GM21619 (cell line): ENCODE results near the gene KLF13.

Experiments
- ATAC-seq: cut with Tn5 transposase; IDR thresholded peaks from one replicate; pipeline ENCODE4 v1.9.1; 2021; ENCODE audit not compliant: unreplicated experiment

KLF13 gene

DNA sequence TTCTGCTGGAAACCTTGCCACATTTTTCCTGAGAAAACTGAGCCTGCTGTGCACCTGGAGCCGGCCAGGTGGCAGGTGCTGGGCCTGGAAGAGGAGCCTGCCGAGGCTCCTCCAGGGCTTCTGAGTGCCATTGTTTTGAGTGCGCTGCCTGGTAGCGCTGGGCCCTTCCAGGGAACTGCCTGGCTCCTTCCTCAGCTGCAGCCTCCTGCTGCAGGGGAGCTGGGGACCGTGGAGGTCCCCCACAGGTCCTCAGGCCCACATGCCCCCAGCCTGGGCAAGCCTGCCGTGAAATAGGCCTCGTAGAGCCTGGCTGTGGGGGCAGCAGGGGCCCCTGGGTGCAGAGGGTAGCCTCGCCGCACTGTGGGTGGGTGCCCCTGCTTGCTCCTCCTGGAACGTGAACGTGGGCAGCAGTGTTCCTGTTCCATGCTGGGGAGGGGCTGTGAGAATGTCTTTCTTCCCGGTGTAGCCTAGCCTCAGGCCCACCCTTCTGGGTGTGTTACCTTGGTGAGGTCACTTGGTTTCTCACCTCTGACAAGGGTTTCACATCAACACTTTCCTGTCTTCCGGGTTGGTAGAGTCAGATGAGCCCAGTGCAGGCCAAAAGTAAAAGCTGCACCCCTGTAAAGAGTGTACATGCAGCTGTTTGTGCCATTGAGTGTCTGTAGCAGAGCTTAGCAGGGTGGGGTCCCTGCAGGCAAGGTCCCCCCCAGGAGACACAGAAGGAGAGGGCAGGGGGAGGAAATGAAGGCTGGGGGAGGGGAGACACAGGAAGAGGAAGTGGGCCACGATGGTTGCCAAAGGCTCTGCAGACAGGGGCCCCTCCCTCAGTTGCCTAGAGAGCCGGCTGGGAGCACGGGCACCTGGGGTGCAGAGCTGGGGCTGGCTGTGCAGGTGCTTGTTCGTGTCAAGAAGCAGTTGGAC is 34.5 kb downstream of the KLF13 start:
- peak; percentile 59 for ATAC-seq

DNA sequence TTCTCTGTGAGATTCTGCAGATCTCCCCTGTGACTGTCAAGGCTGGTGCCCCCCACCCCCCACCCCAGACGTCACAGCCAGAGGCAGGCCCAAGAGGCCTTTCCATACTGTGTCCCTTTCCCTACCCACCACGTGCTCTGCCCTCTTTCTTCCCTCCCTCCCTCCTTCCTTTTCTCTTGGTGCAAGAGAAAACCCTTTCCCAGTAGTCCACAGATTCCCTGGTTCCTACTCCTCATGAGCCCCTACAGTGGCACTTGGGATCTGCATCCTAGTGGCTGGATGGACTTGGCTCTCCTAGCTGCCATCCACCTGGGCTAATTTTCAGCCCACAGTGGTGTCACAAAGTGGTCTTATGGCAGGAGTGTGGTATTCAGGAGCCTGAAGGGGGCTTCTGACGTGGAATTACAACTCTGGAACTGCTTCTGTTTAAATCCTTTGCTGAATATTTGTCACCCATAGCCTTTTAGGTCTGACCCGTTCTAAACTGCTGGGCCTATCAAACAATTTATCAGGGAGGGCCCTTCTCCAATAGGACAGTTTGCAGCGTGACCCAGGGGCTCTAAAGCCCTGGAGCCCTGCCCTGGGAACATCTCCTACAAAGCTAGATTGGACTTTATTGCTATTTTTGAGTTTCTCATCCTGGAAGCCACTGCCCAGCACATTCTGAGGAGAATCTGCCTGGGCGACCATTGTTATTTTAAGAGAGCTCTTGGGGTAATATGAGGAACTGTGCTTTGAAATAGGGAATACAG is 35.3 kb downstream of the KLF13 start:
- ATAC-seq, result no peak

DNA sequence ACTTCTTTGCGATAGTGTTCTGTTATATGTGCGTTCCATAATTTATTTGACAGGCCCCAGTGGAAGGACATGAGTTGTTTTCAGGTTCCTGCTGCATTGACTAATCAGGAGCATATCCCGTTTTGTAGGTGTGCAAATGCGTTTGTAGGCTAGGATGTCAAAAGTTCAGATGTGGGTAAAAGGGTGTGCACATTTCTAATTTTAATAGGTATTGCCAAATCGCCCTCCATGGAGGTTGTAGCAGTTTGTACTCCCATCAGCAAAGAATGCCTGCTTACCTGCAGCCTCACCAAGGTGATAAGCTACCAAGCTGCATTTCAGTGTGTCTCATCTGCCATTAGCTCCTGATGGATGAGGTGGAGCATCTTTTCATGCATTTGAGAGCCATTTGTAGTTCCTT is 36.3 kb downstream of the KLF13 start:
- no peak for ATAC-seq

DNA sequence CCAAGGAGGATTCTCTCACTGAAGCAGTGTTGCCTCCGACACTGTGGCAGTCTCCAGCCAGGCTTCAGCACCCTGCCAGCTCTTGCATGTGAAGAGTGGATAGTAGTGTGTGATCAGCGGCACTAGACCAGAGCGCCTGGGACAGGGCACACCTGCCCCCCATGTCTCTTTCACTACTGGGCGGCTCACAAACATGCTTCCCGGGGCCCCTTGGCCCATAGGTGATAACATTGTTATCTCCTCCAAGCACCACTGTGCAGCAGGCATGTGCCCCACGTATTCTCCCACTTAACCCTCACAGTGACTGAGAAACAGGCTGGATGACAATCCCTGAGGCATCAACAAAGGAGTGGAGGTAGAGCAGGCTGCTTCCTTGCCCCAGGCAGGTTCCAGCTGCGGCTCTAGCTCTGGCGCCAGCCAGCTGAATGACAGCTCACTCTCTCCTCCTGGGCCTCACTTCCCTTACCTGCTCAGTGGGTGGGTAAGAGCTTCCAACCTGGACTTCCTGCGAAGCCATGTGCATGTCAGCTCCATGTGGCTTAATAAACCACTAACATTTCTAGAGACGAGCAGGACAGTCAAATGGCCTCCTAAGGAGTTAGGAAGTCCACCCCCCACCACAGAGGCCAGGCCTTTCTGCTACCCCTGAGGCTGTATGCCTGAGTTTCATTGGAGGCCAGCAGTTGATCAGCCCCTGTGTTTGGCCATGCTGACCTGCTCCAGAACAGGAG is 37.8 kb downstream of the KLF13 start:
- no peak for ATAC-seq

DNA sequence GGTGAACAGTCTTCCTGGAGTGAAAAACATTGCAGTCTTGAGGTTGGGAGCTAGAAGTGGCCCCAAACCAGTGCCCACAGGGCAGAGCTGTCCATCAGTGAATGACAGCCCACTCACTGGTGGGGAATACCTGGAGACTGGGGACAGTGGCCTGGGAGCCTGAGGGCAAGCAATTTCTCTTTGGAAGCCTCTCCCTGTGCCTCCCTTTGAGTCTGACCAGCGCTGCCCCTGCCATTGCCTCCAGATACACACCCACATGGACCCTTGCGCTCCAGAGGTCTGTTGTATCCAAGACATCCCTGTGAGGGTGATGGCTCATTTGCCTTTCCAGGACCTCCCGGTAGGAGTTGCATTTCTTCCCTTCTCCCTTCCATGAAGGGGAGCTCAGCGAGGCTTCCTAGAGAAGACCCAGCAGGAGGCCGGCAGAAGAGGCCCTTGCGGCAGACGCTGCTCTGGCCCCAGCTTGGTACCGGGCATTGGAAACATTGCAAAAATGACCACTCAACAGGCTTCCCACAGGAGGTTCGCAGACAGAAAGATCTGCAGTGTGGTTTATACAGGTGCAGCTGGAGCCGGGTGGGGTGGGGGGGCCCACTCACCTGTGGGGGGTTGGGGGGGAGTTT is 38.5 kb downstream of the KLF13 start:
- ATAC-seq, result no peak

DNA sequence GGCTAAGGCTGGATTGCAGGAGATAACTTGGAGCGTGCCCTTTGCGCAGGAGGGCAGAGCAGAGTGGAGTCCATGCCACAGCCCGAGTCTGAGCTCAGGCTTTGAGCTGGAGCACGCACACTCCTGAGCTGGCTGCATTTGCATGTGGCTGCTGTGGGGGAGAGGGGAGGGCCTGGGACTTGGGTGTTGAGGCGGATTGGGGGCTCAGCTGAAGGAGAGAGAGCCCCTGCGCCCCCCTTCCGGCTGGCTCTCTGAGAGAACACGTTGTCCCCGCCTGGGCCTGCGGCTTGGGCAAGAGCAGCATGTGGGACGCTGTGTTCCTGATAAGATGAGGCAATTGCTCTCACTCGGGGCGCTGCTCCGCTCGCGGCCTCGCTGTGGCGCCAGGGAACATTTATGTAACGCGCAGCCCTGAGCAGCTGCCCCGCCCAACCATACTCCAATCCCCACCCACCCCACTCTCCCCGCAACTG is 39.1 kb downstream of the KLF13 start:
- peak; percentile 52 for ATAC-seq

DNA sequence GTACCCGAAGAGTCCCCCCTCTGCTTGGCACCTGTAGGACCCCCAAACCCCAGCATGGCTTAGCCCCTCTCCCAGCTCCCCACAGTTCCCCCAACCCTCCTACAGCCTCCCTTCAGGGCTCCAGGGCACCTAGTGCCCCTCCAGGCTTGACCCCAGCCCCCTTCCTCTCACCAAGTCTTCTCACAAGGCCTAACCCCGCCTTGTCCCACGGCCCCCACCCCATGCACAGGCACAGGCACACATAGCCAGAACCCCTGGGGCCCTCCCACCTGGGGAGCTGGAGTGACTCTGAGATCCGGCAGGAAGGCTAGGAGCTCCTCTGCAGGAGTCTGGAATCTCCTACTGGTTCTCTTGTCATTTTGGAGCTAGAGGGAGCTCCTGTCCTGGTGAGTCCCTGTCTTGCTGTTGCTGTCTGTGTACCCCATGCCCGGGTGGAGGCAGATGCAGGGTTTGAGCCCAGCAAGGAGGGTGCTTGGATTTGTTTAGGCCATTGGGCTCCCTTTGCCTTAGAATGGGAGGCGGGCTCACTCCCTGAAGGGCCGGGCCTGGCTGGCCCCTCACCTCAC is 39.6 kb downstream of the KLF13 start:
- no peak for ATAC-seq

DNA sequence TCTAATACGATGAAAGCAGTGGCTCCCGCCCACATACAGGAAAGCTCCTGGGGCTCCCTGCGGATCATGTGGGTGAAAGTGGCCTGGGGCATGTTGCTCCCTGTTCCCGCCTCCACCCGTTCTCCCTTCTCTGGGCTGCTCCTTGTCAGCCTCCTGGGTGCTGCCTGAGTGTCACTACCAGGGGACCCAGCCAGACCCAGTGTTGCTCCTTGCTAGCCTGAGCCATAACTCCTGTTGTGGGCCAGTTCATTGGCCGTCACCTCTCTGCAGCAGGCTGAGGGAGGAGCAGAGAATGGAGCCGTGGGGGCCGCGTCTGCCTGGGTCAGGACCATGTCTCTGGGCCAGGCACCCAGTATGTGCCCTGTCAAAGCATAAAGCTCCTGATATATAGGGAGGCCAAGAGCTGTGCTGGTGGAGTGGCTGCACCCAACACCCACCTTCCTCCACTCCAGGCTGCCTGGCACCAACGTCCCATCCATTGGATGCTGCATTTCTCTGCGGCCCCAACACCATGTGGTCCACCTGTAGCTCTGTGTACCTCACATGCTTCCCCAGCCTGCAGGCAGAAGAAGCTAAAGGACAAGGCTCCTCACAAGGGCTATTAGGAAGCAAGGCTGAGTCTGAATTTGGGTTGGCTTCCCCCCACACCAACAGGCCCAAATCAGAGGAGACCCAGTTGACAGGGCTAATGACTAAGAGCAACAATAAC is 40.5 kb downstream of the KLF13 start:
- ATAC-seq, result no peak

DNA sequence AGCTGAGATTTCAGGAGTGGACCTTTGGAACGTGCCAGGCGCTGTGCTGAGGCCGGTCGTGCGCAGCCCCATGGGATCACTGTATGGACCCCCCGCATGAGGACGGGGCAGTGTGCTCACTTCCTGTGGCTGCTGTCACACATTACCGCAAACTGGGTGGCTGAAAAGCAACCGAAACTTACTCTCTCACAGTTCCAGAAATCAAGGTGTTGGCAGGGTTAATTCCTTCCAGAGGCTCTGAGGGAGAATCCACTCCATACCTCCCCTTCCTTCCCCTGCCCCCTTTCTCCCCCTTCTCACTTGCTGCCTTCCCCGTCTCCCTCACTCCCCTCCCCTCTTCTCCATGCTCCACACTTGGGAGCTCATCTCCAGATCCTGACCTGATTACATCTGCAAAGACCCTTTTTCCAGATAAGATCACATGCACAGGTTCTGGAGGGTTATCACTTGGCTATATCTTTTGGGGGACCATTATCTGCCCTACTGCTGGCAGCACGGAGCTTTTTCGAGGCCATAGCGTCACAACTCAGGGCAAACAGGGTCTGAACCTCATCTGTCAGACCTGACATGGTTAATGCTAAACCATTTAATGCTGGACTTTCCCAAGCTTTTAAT is 41.2 kb downstream of the KLF13 start:
- peak; percentile 52 for ATAC-seq

DNA sequence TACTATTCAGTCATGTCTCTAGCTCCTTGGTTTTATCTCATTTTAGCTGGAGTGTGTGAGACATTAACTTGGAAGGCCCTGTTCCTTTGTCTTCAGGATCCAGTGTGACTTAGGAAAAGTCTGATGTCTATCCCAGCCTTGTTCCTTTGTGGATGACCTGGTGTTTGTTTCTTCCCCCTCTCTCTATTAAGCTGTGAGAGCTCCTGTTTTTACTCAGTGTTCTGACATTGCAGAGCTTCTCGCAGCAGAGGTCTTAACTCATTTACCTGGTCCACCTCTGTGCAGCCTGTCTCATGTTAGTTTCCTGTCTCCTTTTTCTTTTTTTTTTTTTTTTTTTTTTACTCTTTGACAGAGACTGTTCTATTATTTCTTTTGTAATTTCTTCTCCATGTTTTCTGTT is 43.1 kb downstream of the KLF13 start:
- ATAC-seq, result no peak

DNA sequence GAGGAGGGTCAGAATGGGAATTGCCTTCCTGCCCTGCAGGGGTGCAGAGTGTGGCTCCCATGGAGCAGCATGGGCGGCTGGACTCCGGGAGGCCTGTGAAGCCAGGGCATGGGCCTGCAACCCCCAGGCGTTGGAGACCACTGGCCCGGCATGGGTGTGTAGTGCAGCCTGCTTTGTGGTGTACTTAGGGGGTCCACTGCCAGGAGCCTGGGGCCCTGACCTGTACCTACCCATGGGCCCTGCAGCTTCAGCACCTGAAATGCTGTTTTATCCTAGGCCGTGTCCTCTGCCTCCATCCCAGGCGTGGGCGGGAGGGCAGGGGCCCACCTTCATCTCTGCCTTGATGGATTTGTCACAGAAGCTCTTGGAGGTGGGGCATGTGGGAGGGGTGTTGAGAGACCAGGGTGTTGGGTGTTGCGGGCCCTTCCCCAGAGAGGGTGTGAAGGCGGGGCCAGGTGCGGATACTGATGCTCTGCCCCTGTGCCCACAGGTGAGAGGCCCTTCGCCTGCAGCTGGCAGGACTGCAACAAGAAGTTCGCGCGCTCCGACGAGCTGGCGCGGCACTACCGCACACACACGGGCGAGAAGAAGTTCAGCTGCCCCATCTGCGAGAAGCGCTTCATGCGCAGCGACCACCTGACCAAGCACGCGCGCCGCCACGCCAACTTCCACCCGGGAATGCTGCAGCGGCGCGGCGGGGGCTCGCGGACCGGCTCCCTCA is 45.0 kb downstream of the KLF13 start:
- no peak for ATAC-seq

DNA sequence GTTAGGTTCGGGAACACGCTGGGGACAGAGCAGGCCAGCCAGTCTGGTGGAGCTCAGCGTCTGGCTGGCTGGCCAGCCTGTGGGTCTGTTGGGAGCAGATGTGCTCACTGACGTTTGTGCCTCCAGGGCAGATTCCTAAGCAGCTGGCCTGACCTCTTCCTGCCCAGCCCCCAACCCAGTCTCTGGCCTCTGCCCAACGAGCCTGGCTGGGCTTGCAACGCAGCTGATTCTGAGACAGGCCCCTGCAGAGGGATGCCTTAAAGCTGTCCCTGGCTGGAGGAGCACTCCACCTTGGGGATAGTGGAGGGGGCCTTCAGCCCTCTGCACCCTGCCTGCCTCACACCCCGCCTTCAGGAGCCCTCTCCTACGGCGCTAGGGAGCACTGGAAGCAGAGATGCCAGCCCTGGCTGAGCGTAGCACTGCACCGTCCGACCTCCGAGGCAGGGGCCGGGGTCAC is 46.0 kb downstream of the KLF13 start:
- ATAC-seq, result no peak

DNA sequence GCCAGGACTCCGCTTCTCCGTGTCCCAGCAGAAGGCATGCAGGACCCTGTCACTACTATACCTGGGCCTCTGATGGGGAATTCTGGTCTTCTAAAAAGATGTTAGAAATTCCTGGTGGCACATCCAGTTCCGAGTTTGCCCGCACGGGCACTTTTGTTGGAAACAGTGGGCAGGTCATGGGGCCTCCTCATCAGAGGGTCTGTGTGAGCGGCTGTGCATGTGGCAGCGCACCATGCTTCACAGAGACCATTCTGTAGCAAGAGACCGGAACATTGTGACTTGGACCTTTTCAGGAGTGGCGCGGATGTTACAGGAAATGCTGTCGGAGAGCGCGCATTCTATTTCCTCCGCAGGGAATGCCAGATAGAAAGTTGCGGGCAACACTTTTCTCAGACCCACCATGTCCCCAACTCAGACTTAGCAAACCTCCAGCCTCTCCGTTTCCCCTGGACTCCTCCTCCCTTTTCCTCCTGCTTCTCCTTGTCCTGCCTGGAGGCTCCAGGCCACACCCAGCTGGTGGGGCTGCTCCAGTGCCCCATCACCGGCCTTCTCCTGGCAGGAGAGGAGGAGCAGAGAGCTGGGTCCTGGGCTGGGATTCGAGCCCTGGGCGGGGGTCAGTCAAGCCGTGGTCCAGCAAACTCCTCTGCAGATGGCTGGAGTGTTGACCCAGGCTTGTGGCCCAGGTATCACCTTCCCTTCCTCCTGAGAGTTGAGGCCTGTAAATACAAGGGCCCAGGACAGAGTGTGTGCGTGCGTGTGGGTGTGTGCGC is 46.6 kb downstream of the KLF13 start:
- no peak for ATAC-seq

DNA sequence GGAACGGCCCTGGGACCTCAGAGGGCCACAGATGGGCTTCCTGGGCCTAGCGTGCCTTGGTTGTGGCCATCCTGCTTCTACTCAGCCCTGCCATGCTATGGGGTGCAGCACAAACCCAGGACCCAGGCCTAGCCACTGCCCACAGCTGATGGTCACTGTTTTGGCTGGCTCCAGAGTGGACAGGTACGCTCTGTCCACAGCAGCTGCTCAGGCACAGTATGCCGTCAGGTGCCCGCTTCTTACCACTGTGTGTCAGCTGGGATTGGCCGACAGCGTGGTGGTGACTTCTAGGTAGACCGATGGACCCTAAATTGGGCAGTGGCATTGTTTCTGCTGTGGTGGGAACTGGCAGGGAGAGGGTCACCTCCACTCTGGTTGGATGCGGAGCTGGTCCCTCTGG is 47.3 kb downstream of the KLF13 start:
- no peak for ATAC-seq

DNA sequence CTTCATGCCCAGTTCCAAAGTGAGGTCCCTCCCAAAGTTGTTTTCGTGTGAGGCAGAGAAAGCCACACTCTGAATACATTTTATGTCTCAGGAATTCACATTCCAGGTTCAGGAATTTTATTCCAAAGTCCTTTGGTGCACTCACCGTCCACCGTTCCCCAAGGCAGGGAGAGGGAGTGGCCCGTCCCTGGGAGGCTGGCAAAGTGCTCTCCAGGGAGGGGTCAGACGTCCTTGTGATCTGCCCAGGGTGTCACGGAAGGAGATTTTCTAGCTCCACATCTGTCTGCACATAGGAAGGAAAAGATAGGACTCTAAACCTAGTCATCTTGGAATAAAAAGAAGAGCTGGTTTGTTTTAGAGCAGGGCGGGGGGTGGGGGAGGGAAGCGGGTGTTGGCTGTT is 47.9 kb downstream of the KLF13 start:
- ATAC-seq, result no peak

DNA sequence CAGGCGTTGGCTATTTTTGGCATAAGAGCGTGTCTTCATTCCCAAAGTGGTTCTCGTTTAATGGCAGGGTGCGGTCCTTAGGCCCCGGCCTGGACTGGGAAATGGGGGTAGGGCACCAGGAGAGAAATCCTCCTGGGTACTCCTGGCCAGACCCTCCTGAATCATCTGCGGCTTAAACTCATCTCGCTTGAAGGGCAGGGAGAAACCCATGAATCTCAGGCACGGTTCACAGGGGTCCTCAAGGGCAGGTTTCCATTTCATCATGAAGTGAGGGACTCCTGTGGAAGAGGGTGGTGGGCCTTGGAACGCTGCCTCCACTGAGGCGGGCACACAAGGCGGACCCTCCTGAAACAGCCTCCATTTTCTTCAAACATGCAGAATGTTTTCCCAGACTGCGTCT is 48.4 kb downstream of the KLF13 start:
- no peak for ATAC-seq

DNA sequence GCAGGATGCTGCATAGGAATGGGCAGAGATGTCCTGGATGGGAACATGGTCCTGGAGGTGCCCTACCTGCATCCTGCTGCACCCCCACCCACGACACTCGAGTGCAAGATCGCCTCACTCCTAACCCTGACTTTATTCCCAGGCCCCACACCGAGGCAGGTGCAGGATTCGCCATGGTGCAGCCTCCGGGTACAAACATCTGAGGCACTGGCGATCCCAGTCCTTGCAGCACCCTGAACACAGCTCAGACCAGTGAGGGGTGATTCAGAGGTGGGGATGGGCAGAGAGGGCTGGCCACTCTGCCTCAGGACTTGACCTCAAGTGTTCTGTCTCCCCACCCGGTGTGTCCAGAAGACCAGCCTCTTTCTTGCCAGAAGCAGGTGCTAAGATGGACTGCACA is 49.1 kb downstream of the KLF13 start:
- ATAC-seq, result no peak

DNA sequence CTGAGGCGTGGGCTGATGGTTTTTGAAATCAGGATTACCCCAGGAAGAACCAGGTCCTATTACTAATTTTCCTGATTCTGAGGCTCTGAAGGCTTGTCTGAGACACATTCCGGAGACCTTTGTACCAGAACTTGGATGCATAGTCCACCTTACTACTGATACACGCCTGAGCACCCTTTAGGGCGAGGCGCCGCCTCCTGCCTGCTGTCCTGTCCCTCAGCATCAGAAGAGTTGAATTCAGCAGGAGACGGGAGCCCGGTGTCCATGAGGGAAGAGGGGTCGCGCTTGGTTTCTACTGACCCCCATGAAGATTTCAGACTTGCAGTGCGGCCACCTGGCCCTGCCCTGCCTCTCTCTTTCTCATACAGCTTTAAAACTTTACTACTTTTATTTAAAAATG is 49.9 kb downstream of the KLF13 start:
- no peak for ATAC-seq
